NCI-H82 (cell line): ENCODE measurements around the gene CMTR1.
A peak's percentile ranks its signal among the peaks of the same experiment; 100 is the strongest.

ENCODE experiments used
- DNase-seq: peaks from one replicate; lab custom pipeline; 2025; lab: John Stamatoyannopoulos, UW

The CMTR1 gene

DNA sequence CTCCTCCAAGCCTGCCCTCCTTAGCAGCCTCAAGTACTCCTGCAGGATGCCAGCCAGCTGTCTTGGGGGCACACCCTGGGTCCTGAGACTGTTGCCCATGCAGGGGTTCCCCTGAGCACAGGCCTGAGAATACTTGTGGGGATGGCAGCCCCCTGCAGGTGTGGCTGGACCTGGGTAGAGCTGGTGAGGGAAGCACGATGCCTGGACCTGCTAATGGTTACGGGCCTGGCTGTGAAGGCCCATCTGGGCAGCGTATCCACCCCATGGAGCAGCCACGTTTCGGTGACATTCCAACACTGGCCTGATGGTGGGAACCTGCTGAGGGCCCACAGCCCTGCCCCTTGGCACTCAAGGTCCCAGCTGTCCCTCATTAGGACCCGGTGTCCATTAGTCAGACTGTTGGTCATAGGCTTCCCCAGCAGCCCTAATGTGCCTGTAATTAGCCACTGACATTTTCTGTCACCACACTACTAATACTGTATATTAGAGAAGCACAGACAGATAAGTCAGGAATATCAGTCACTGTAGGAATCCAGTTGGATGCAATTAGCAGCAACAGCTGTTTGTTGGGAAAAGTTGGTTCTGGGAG, 46.3 kb downstream of the CMTR1 start:
- no peak for DNase-seq

DNA sequence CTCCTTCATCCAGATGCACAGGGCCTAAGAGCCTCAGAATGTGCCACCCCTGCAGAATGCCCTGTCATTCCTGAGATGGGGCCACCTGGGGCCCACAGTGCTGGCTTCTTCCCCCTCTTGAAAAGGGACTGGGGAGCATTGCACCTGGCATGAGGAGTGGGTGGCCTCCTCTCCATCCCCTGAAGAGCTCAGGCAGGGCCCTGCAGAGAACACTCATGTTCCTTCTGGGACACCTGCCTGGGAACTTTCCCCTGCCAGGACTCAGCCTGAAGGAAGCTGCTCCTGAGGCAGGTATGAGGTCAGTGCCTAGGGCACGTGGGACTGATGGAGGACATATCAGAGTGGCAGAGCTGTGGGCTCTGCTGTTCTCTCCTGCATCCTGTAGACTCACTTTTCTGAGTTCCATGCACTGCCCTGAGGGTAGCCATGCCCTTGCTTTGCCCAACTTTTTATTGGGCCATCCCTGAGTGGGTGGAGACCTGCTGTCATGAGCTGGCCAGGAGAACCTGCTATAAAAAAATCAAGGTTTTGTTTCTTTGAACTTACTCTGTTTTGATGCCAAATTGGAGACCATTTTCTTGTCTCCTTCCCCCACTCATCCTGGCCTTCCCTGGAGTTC, 47.2 kb downstream of the CMTR1 start:
- DNase-seq = no peak

DNA sequence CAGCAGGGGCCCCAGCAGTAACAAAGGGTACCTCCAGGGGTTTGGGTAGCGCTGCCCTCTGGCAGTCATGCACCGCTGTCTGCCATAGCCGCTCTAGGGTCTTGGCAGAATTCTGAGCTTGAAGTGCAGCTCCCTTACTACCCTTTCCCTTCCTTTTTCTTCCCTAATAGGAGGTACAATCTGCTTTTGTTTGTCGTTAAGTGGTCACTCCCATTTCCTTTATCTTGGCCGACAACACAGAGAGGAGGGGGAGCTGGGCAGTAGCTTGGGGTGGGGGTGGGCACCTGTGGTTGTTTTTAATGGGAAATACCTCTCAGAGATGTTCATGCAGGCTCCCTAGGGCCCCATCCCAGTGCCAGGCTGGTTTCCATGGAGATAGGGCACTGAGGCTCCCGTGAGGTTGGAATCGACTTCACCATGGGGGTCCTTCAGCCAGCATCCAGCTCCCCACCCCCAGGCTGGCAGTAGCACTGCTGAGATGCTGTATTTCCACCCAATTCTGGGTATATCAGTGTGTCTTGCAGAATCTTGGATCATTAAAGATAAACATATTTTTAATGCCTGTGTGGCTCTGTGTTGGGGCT, 48.0 kb downstream of the CMTR1 start:
- DNase-seq = no peak

DNA sequence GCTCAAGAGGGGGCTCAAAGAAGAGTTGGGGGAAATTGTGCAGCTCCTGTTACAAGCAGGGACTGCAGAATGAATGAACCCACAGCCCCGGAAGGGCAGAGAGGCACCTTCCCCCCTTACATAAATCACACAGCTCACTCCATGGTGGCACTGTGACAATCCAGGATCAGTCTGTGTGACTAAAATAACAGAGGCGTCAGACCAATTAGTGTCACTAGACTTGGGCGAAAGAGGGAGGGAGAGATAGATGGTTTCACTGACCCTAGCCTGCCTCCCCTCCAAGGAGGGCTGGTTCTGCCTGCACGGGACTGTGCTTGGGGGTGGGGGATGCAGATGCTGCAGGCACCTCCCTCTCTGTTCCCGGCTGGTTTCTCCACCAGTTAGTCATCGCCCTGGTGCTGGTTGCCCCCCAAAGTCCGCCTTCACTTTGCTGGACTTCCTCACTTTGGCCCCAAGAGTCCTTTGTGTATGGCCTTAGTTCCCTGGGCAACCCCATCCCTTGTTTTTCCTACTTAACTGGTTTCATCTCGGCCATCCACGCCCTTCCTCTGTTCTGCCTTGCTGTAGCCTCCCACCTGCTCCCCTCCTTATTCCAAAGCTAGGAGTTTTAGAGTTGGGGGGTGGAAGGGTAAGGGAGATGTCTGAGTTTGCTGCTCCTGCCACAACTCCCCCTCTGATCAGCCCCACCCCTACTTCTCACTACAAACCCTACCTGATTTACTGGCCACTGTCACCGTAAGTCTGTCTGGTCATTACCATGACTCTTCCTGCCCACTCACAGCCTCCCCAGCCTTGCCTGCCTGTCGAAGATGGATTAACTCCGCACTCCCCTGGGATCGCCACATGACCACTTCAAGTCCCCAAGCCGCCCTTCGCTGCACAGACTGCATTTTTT, 48.9 kb downstream of the CMTR1 start:
- DNase-seq = peak; percentile 61

DNA sequence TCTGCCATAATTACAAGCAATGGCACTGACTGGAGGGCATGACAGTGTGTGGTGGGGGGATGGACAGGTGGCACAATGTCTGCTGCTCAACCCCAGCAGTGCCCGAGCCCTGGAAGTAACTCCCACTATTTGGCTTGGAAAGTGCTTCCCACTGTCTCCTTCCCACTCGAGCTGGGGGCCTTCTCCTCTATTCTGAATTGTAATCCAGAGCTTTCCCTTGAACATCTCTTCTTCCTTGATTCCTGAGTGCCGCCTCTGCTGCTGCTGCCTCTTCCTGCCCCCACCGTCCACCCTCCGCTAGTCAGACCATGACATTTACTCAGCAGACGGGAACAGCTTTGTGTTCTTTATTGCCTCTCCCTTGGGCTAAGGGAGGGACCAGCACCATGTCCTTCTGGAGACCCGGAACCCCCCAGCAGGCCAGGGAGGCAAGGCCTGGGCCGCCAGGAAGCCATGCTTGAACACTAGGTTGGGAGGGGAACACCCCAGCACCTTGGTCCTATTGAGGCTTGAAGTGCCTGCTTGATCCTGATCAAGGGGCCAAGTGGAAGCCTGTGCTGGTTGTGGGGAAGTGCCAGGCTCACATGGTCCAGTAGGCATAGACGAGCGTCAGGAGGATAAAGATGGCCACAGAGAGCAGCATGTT, 49.7 kb downstream of the CMTR1 start:
- no peak for DNase-seq

DNA sequence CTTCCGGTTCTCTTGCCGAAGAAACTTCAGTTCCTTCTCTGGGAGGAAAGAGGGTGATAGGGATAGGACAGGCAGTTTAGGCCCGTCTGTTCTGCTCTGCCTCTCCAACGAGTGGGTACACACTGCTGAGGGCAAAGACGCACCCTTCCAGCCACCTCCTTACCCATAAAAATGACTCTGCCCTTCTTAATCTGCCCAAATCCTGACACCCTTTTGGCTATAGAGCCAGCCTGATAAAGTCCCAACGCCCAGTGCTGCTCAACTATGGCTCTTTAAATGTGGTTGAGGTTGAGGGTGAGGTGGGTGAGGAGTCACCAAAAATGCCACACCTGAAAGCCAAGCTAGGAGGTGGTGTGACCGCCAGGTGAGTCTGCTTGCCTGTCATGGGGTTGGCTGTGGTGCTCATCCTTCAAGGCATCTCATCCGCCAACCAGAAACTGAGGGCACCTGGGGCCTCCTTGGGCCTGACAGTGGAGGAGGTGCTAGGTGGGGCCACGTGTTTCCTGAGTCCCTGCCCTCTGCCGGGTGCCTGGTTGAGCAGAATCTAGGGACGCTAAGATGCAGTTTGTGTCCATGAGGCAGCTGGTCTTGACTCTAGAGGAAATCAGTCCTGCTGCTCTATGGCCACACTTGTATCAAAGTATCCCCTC, 50.4 kb downstream of the CMTR1 start:
- no peak for DNase-seq

DNA sequence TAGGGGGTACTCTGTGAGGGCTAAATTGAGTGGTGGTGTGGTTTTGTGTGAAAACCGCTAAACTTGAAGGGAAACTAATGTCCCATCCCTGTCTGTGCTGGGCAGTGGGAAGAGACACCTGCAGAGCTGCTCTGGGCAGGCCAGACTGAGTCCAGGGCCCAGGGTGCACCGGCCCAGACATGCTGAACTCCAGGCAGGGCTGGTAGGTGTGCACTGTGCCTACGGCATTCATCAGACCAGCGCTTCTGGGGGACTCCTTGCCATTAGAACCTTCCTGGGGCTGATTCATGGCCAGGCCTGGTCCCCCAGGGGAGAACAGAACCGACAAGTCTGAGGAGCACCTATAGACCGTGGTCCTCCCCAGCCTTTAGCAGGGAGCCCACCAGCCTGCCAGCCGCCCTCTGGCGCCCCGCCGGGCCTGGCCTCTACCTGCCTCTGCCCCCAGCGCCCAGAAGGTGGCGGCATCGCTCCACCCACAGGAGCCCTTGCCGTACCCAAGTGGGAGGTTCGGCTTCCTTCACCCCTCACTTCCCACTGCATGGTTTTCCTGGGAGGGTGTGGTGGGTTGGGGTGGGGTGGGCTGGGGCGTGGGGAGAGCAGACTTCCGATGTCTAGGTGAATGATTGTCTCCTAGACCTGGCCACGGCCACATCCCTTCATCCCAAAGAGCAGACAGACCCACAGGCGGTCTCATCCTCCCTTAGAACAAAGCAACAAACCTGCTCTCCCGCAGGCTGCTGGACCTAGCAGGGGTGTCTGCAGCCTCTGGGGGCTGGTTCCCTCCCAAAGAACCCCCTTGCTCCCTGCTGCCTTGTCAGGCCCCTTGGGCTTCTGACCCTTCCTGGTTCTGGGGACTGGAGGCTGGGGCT, 51.1 kb downstream of the CMTR1 start:
- peak; percentile 80 for DNase-seq

DNA sequence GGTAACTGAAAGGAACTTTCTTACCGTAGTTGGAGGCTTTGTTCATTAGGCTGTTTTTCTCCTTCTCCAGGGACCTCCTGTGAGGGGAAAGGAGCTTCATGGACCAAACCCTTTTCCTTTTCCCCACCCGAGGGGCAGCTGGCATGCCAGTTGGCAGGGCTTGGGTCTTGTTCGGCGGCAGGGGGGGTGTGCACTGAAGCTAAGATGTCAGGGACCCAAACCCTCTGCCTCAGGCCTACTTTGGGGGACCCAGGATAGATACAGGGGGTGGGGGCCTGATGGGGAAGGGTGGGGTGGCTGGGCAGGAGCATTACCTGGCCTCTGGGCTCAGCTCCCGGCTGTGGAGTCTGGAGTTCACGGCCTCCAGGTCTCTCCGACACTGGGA, 51.8 kb downstream of the CMTR1 start:
- no peak for DNase-seq

DNA sequence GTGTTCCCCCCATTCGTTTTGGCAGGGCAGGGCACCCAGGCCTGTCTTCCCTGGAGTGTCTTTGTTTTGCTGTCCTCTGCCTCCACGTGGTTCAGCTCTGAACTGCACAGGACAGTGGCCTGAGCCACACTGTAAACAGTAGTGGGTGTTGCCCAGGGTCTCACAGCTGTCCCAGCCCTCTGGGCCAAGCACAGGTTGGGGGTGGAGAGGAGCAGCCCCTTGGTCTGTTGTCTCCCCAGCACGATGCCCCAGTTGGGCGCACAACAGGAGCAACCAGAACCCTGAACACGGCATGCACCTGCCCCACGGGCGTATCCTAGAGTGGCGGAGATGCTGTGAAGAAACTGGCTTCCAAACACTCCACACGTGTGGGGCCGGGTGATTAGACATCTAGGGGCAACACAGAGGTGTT, 52.3 kb downstream of the CMTR1 start:
- peak; percentile 61 for DNase-seq

DNA sequence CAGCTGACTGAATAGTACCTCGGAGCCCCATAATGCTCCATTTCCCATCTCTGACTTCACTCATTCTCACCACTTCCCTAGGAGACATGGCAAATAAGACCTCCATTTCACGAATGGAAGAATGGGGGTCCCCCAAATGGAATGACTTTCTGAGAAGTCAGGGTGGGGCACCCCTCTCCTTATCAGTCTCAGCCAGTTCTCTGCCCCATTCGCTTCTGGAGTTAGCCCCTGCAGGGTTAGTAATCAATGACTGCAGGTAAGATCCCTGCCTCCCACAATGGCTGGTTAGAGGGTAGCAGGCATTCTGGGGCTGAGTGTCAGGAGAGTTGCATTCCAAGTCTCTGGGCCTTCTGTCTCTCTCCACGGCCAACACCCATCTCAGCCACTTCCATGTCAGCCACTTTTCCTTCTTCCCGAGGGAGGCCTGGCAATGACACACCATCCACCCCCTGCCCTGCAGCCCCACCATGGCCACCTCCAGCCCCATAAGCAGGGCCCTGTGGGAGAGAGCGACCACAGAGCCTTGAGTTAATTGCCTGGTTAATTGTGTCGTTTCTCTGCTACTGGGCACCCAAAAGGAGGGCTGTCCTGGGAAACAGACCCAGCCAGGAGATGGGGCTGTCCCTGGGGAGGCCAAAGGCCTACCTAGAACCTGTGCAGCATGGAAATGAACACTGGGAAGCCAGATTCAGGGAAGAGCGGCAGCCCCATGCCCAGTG, 53.3 kb downstream of the CMTR1 start:
- no peak for DNase-seq

DNA sequence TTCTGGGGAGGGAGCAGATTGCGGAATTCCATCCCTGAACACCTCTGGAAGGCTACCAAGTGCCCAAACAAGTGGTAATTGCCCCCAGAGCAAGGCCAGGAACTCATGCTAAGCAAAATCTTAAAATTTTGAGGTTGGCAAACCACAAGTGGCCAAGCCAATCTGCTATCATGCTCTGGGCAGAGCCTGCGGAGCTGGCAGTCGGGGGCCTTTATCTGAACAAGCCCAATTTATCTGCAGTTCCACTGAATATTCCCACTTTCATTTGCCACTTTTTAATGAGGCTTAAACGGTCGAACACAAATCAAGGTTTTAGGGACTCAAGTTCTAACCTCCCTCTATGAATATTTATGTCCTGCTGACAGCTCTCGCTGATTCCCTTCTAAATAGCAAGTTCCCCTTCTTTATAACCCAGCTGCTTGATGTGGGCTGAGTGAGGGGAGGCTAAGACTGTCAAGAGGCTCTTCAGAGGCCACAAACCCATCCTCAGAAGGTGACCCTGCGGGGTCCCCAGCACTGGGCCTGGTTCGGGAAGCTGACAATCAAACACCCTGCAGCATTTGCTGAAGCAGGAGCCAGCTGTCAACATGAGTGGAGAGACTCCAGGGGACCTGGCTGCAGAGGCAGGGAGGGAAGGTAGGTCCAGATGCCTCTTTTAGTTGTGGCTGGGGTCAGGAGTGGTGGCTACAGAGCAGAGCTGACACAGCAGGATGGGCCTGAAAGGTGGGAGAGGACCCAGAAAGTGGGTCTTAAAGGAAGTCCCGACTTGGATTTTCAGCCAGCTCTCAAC, 54.8 kb downstream of the CMTR1 start:
- DNase-seq = no peak

DNA sequence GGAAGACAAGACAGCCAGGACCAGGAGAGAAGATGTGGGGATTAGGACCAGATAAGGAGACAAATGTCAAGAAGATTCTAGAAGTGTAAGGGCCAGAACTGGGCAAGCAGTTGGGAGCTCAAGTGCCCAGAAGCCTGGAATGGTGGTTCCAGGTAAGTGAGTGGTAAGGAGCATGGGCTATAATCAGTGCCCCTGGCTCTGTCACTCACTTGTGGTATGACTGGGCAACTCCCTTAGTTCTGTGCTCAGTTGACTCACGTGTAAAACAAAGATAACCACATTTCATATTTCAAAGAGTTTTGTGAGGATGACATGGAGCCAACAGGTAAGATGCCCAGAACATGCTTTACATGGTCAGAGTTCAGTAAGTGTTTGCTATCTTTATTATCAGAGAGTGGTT, 55.5 kb downstream of the CMTR1 start:
- no peak for DNase-seq

DNA sequence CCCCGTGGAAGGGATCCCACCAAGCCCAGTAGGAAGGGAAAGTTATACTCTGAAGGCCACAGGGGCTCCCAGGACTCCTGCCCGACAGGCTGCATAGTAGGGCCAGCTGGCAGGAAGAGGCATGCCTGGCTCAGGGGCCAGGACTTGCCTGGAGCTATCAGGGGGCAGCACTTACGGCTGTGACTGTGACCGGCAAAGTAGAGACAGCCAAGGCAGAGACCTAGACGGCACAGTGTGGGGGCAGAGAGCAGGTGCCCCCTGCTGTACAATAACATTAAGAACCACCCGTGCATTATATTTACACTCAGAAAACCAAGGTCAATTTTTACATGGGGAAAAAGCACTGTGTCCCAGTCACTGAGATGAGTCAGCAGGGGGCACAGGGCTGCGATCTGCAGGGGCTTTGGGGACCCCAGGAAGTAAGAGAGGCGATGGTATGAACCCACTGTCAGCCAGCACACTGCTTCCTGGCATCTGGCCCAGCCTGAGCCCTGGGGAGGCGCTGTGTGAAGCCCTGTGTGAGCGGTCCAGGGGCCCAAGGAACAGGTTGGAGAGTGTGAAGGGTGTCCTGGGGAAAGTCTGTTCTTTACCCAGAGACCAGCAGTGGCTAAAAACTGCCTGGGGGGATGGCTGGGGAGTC, 56.8 kb downstream of the CMTR1 start:
- no peak for DNase-seq

DNA sequence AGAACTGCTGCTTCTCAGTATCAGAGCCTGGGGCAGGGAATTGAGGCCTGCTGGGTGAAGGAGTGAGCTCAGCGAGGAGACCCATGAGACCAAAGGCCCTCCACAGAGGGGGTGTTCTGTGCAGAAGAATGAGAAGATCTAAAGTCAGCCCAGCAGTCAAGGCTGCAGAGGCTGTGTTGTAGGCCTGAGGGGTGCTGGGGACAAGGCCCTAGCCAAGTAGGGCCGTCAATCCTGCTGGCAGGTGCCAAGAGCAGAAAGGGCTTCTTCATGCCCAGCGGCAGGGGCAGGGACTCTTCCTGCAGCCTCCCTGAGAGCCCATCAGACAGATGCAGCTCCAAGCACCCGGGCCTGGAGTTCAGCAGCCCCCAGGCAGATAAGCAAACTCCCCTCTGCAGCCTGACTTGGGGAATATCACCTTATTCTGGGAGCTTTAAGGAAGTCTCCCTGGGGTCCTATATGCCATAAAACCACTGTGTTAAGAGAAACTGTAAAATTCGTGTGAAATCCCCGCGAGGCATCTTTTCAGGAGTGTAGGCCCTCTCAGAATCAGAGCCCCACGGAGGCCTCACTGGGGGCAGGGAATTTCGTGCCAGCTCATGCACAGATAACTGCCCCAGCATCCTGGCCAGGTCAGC, 57.6 kb downstream of the CMTR1 start:
- DNase-seq = no peak

DNA sequence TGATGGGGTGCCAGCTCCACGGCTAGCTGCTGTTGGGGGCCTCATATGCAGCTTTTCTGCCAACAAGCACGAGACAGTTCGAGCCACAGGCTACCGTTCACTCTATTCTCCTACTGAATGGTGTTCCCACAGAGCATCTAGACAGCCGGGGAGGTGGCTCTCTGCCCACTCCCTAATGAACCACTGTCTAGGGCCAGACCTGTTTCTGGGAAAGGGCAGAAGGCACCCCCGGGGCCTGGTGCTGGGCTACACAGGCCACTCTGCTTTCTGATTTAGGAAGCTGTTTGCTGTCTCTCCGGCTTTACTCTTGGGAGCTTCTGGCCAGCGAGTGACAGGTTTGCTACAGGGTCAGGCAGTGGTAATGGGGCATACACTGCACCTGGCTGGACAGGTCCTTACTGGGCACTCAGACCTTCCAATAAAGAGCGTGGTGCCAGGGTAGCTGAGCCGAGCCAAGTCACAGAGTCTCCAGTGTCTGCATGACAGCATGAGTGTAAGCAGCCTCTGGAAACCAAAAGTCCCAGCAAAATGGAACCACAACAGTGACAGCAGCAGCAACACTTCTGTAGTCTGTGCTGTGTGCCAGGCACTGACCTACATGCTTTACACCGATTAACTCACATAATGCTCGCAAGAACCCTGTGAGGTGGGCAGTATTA, 58.3 kb downstream of the CMTR1 start:
- DNase-seq = no peak

DNA sequence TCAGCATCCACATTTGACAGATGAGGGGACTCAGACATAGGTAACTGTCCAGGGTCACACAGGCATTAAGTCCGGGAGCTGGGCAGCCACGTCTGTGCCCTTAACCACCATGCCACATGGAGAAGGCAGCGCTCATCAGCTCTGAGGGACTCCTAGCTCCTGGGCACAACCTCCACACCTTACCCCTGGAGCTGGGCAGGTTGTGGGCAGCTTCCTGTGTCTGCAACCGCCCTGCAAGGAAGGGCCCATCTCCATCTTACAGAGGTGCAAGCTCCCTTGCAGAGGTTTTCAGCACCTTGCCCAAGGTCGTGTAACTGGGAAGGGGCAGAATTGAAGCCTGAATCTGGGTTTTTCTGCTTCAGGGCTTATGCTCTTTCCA, 58.8 kb downstream of the CMTR1 start:
- no peak for DNase-seq

DNA sequence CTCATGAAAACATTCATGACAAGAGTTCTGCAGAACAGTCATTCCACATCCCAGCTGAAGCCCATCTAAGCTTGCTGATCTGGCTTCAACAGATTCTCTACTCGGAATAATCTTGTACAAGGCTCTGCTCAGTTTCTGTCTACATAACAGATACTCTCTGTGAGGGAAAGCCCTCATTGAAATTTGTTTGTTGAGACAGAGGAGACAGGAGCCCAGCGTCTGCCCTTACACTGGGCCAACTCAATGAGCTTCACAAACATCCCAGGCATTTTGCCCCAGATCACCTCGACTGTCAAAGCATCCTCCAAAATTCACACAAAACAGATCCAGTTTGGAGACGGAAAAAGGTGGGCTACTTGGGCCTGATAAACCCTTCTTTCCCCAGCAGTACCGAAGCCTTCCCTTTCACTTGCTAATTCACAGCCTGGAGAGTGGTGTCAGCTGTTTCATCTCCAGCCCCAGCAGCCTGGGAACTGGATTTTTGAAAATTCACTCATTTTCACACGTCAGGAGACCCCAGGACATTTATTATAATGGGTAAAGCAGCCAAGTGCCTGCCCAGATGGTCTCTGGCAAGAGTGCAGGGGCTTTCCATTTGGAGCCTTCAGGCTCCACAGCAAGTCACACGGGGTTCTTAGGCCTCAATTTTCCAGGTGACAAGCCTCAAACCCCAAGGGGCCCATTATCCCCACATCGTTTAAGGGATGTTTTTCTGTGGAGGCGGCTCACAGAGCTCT, 59.4 kb downstream of the CMTR1 start:
- DNase-seq = no peak
